Measurements from ENCODE around the gene CNTNAP2. TPM values are rescaled to one million over a fixed set of nuclear protein-coding genes. Genes with fewer than 3 reads are reported as not detected.
"Not testable (repeated sequence)": the region's sequence is repeated elsewhere in the genome, so short reads cannot be mapped to it uniquely, and the experiment has no call there.

The CNTNAP2 gene
- polyA plus RNA-seq, 4 donors = 22.5 to 28.4 (median 26.7) TPM

GRCh38 chr7:148461392-148462179 lies 2345.0 kb downstream of the CNTNAP2 start:
- no peak for DNase-seq (ENCODE audit: low read depth in 4 of 4, low spot score in 3 of 4)

- DNase-seq (ENCODE audit: low read depth in 4 of 4, low spot score in 3 of 4) = not testable (repeated sequence)
Measured at GRCh38 chr7:148462774-148463173, 2346.2 kb downstream of the CNTNAP2 start.

- DNase-seq (ENCODE audit: low read depth in 4 of 4, low spot score in 3 of 4) = no peak
Measured at GRCh38 chr7:148463210-148463609, 2346.6 kb downstream of the CNTNAP2 start.

- no peak for DNase-seq (ENCODE audit: low read depth in 4 of 4, low spot score in 3 of 4)
Measured at GRCh38 chr7:148464947-148465346, 2348.3 kb downstream of the CNTNAP2 start.

GRCh38 chr7:148465441-148465840 lies 2348.8 kb downstream of the CNTNAP2 start:
- DNase-seq (ENCODE audit: low read depth in 4 of 4, low spot score in 3 of 4) = not testable (repeated sequence)

- DNase-seq (ENCODE audit: low read depth in 4 of 4, low spot score in 3 of 4) = no peak
Measured at GRCh38 chr7:148466120-148466519, 2349.5 kb downstream of the CNTNAP2 start.

- DNase-seq (ENCODE audit: low read depth in 4 of 4, low spot score in 3 of 4) = no peak
Measured at GRCh38 chr7:148468700-148469098, 2352.1 kb downstream of the CNTNAP2 start.

All from right renal pelvis (tissue), 4 donors.